GM19193 (cell line): ENCODE data around the gene FREY1.

ENCODE experiments used
- POLR2A ChIP-seq: IDR thresholded peaks from 4 replicates; pipeline ENCODE4 v1.6.1; 2011; ENCODE audit not compliant: insufficient read depth, insufficient read length; ENCODE audit errors: extremely low read depth

Gene FREY1

DNA sequence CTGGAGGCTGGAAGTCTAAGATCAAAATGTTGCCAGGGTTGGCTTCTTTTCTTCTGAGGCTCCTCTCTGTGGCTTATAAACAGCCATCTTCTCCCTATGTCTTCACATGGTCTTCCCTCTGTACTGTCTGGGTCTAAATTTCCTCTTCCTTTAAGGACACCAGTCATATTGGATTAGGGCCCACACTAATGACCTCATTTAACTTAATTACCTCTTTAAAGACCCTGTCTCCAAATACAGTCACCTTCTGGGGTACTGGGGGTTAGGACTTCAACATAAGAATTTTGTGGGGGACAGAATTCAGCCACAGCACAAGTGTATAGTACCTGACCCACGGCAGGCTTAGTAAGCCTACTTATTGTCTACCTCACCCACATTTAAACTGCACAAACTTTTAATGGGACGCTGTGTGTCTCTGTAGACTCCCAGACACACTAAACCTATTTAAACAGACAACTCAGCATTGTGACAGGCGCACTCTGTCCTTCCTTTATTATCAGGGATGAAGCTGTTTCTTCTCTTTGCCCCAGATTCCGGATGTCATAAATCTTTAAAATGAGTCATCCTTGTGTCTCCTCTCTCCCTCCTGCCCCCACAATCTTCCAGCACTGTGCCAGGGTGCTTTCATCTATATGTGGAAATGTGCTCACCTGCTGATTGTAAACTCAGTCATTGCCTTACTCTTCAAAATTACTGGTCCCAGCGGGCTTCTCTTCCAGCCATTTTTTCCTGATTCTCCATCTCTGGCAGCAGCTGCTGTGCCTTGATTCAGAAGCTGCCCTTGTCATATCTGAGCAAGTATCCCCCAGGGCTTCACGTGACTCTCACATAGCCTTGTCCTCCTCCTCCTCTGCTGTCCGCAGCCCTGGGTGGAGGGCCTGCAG lies 27.0 kb downstream of the FREY1 start:
- no peak for TF ChIP-seq POLR2A

DNA sequence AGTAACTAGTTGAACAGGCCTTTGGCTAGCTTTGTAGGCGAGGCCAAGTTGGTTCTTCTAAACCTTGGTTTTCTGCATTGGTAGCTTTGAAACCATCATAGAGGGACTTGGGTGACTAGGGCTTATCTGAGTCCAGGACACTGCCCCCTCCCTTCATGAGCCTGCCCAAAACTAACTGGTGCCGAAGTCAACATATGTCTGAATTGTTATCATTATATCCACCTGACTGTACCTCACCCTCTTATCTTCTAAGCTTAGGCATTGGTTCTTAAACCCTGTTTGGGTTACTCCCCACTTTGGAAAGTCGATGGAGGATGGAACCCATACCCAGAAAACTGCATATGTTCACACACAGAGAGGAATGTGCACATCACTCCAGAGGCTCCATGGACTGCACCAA lies 29.2 kb downstream of the FREY1 start:
- no peak for TF ChIP-seq POLR2A

DNA sequence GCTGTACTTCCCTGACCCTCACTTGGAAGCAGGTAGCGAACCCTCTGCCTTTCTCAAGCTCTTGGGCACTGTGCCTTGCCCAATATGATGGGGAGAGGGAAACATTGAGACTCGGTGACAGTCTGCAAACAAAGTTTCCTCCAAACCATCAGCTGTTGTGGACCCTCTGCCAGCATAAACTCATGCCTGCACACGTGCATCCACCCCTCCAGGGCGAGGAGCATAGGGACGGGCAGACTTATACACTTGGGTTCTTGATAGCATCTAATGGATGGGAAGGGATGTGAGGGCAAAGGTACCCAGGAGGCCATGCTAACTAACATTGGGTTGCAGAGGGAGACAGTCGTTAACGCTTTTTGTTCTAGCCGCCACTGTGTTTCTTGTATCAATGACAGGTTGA lies 29.9 kb downstream of the FREY1 start:
- no peak for TF ChIP-seq POLR2A

DNA sequence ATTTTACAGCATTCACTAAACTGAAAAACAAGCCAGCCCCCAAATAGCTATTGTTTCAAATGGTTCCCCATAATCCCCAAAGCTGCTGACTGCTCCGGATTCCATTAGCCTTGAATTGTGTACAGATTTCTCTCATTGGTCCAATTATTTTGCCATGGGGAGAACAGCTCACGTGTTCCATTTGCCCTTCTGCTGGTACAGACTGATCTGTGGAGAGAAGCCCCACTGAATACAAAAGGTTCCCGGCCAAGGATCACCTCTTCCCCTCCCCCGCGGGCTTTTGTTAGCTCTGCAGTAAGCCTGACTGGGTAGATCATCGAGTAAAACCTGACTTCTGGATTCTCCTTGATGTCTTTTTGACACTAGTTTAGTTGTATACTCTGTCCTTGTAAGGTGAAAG lies 30.7 kb downstream of the FREY1 start:
- no peak for TF ChIP-seq POLR2A

DNA sequence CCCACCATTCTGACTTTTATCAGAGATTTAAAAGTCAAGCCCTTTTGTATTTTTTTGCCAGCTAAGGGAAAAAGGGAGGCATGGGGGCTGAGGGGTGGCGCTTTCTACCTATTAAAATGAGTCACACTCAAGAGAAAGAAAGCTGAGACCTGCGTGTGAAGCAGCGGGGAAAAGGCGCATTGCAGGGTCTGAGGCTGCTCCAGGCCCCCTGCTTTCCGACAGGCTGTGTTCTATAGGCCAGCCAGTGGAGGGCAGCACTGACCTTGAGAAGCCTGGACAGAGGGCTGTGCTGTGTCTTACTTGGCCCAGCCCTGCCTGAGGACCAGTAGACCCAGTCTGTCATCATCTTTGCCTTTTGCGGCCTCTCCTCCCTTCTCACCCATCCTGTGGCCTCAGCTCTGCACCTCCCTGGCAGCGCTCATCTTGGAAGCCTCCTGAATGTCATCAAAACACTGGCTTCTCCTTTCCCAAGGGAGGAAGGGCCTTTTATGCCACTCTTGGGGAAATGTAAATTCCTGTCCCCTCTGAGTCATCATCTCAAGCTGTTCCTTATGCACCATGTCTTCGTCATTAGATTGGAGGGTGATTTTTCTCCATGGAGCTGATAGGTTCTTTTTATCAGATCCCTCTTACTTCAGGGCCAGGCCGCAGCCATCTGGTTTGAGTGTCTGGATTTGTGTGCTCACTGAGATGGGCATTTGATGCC lies 34.3 kb downstream of the FREY1 start:
- no peak for TF ChIP-seq POLR2A

DNA sequence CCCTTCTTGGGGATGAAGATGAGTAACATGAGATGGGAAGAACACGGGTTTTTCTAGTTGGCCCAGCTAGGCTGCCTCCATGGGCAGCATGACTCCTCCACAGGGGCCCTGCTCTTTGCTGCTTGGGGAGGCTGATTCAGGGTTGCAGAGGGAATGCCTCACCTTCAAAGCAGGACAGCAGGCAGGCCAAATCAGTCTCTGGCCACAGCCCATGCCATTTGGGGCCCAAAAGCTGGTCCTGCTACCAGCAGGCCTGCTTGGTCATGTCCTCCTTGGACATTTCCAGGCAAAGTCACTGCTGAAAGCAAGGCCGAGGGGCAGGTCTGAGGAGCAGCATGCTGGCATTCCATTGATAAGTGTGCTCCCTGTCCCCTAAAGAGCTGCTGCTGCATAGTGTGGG lies 35.4 kb downstream of the FREY1 start:
- TF ChIP-seq POLR2A, result no peak

DNA sequence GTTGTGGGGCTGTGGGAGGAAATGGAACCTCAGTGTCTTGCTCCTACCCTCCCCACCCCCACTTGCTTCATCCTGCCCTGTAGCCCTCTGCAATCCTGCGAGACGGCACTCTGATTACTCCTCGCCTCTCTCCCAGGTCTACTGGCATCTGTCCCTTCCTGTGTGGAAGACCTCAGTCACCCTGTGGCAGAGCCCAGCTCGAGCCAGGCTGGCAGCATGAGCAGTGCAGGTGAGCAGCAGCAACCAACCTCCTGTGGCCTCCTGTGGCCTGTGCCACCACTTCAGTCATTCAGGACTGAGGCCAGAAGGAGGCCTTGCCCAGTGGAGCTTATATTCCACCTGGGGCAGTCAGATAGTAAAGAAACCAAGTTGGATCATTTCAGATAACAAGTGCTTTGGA lies 36.4 kb downstream of the FREY1 start:
- TF ChIP-seq POLR2A, result no peak

DNA sequence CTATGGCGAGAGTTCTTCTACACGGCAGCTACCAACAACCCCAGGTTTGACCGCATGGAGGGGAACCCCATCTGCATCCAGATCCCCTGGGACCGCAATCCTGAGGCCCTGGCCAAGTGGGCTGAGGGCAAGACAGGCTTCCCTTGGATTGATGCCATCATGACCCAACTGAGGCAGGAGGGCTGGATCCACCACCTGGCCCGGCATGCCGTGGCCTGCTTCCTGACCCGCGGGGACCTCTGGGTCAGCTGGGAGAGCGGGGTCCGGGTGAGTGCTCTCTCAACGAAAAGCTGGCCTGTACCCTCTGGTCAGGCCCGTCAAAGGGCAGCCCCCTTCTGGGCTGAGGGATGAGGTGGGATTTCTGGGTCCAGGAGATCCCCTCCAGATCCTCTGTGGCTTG lies 37.5 kb downstream of the FREY1 start:
- no peak for TF ChIP-seq POLR2A

DNA sequence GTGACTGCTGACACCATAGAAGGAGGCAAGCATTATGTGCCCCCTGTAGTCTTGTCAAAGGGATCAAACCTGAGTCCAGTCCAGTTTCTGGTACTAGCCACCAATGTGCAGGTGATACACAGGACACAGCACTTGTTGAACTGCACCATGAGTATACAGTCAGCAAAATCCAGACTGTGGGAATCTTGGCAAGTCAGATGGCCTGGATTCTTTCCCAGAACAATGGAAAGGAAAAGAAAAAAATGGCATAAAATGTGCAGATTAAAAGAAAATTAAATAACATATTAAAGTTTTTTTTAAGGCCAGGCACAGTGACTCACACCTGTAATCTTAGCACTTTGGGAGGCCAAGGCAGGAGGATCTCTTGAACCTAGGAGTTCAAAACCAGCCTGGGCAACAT lies 43.0 kb downstream of the FREY1 start:
- TF ChIP-seq POLR2A, result no peak

DNA sequence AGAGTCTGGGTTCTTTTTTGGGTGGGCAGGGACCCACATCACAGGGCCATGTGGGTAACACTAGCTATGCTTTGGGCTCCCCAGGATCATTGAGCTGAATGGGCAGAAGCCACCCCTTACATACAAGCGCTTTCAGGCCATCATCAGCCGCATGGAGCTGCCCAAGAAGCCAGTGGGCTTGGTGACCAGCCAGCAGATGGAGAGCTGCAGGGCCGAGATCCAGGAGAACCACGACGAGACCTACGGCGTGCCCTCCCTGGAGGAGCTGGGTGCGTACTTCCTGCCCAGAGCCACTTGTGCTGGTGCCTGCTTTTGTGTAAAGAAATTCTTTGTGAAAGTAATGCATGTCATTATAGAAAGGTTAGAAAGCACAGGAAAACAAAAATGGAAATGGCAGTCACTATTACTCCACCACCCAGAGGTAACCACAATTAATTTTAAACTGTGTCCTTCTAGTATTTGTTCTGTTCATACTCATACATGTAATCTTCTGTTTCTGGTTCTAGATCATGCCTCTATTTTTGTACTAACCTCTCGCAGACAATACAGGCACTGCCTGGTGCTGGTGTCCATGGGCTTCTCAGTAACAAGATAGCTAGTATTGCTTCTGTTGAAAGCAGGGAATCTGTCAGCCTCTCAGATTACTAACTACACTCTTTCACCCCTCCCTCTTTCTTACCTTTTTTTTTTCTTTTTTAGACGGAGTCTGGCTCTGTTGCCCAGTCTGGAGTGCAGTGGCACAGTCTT lies 46.1 kb downstream of the FREY1 start:
- no peak for TF ChIP-seq POLR2A

DNA sequence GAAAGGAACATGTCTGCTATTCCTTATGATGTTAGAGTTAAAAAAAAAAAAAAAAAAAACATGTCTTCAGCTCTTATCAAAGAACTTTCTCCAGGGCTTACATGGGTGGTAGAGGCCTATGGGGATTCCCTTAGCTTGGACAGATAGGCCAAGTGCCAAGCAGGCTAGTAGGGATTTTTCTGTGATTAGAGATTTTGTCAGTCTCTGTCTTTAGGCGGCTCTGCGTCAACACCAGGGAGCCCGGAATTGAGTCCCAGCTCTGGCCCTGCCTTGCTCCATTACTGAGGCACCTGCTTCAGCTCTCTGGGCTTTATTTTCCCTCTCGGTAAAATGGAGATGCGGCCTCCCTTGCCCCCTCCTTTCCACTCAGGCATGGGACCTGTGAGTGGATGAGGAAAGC lies 46.7 kb downstream of the FREY1 start:
- no peak for TF ChIP-seq POLR2A

DNA sequence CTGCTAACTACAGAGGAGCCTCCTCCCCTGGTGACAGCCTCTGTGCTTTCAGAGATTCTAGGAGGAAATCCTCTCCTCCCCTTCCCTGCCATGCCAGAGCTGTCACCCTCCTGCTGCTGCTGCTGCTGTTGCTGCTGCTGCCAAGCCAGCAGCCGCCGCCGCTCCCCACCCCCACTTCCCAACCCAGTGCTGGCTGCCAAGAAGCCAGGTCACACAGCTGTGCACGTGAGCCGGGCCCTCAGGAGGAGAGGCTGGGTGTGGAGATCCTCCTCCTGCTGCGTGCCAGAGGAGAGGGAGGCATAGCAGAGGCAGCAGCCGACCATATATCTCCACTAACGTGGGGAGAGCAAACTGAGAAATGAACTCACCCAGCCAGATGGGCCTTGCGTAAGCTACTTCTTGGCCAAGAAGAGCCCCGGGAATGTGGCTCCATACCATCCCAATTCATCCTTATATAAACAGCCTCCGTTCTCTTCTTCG lies 47.4 kb downstream of the FREY1 start:
- TF ChIP-seq POLR2A, result no peak

DNA sequence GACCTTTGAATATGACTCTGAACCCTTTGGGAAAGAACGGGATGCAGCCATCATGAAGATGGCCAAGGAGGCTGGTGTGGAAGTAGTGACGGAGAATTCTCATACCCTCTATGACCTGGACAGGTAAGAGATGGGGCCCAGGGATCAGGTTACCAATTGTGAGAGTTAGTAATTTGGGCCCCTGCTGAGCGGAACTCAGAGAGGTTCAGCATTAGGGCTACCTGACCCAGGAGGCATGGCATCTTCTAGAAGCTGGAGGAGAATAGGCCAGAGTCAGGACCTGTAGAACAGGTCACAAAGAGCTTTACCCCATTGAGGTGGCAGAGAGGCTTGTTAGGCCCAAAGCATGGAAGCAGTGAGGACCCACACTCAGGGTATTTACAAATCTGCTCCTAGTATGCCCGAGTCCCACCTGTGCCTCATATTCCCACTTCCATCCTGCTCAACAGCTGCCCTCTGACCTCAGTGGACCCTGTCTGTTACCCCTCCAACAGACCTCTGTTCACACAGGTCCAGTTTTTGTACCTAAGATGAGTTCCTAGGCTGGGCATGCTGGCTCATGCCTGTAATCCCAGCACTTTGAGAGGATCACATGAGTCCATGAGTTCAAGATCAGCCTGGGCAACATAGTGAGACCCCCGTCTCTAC lies 48.2 kb downstream of the FREY1 start:
- TF ChIP-seq POLR2A, result no peak

DNA sequence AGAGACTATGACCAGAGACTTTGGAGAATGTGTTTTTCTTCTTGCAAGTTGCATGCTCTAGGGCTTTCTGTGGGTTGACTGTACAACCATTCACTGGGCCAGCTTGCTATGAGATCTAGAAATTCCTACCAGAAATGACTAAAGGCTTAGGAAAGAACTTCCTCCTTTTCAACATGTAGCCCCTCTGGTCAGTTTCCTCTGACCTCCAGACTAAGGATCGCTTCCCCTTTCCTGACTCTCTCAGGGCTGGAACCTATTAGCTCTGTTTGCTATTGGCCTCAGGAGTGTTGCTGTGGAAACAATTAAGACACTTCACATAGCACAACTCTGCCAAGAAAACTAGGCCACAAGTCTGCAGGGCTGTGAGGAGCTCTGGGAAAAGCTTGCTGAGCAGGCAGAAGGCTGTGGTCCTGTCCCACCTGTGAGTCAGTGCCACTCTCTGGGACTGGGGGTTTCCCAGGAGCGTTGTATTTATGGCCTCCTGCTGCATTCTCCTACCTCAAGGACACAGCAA lies 49.1 kb downstream of the FREY1 start:
- no peak for TF ChIP-seq POLR2A
